ENCODE measurements around the gene FCRLA.
"Not testable (repeated sequence)": the region's sequence is repeated elsewhere in the genome, so short reads cannot be mapped to it uniquely, and the experiment has no call there.

DNA sequence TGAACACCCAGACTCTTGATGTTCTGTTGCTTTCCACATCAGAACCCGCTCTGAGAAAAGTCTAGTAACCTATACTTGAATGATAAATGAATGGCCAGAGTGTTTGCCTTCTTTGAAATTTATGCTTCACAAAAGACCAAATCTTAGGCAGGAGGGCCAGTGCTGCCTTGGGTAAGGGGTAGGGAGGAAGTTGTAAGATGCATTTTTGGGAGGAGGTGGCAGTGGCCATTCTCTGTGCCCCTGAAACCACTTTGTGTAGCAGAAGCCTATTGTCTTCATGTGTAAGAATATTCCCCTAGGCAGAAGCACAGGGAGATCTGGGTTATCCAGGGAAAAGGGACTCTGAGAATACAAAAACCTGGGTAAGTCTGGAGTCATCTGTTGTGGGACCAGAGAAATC, 43.5 kb upstream of the FCRLA start:
- TF ChIP-seq, protein P1, sequence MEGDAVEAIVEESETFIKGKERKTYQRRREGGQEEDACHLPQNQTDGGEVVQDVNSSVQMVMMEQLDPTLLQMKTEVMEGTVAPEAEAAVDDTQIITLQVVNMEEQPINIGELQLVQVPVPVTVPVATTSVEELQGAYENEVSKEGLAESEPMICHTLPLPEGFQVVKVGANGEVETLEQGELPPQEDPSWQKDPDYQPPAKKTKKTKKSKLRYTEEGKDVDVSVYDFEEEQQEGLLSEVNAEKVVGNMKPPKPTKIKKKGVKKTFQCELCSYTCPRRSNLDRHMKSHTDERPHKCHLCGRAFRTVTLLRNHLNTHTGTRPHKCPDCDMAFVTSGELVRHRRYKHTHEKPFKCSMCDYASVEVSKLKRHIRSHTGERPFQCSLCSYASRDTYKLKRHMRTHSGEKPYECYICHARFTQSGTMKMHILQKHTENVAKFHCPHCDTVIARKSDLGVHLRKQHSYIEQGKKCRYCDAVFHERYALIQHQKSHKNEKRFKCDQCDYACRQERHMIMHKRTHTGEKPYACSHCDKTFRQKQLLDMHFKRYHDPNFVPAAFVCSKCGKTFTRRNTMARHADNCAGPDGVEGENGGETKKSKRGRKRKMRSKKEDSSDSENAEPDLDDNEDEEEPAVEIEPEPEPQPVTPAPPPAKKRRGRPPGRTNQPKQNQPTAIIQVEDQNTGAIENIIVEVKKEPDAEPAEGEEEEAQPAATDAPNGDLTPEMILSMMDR (tag by site-specific recombination; IDR thresholded peaks at IDR 0.05): not testable (repeated sequence)
- TF ChIP-seq ZNF76 (tag by site-specific recombination; IDR thresholded peaks at IDR 0.05; ENCODE audit: borderline replicate concordance, low read depth); ZNF112 (tag by site-specific recombination; IDR thresholded peaks at IDR 0.05); ZNF670 (tag by site-specific recombination; IDR thresholded peaks at IDR 0.05; ENCODE audit: low read depth); ZNF324 (tag by site-specific recombination; IDR thresholded peaks at IDR 0.05); ZNF121 (tag by site-specific recombination; IDR thresholded peaks at IDR 0.05); ZNF621 (tag by site-specific recombination; IDR thresholded peaks at IDR 0.05); ZNF2 (tag by site-specific recombination; IDR thresholded peaks at IDR 0.05); ZNF549 (tag by site-specific recombination; IDR thresholded peaks at IDR 0.05): not testable (repeated sequence)
- TF ChIP-seq, protein P2, sequence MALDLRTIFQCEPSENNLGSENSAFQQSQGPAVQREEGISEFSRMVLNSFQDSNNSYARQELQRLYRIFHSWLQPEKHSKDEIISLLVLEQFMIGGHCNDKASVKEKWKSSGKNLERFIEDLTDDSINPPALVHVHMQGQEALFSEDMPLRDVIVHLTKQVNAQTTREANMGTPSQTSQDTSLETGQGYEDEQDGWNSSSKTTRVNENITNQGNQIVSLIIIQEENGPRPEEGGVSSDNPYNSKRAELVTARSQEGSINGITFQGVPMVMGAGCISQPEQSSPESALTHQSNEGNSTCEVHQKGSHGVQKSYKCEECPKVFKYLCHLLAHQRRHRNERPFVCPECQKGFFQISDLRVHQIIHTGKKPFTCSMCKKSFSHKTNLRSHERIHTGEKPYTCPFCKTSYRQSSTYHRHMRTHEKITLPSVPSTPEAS (tag by site-specific recombination; IDR thresholded peaks at IDR 0.05): not testable (repeated sequence)

Measured in HEK293 (cell line).